ENCODE data around the gene CYB561.

The CYB561 gene, protein sequence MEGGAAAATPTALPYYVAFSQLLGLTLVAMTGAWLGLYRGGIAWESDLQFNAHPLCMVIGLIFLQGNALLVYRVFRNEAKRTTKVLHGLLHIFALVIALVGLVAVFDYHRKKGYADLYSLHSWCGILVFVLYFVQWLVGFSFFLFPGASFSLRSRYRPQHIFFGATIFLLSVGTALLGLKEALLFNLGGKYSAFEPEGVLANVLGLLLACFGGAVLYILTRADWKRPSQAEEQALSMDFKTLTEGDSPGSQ

DNA sequence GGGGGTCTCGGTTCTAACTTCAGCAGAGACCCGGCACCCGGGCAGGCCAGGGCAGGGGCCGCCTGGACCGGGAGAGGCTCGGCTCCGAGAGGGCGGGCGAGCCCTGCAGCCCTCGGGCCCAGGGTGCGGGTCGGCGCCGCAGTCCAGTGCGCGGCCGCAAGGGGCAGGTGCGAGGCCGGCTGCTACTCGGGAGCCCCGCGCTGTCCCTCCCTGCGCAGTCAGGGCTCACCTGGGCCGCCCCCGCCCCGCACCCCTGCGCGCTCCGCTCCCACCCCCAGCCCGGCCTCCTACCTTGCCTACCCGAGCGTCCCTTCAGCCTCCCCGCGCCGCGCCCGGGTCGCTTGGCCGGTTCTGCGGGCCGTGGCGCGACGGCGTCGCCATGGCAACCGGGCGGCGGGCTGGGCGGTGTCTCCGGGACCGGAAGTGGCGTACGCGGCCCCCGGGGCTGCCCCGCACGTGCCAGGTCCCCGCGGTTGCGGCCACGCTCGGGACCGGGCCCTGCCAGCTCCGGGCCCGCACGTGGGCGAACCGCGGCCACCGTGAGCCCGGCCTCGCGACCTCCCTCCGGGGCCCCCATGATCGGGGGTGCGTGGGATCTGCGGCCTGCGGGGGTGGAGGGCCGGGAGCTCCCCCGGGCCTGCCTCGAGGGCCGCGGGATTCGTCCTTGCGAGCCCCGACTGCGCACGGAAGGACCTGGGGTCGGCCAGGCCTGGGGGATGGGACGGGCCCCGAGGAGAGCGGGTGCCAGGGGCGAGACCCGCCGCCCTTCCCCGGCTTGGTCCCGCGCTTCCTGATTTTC lies at the start of gene CYB561:
CYB561 (minus strand) TSS at position 353 of the 799 bp plus-strand sequence. CDS start 8,759 bp downstream, outside the sequence.
- DNase-seq (ENCODE audit: low spot score) = peak; percentile 97

DNA sequence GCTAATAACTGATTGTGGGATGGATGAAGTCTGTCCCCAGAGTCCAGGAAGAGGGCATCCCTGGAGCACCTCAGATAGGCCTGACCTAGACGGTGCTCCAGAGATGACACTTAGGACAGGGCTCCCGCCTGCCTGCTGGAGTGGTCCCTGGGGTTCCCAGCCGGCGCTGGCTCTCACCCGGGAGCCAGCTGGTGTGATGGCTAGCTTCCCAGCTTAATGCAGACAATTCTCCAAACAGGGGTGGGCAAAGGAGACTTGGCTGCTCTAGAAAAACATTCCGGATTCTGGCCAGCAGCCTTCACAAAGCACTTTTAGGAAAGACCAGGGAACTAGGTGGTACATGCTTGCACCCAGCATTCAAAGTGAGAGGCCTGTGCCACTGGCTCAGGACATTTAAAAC lies 49.4 kb upstream of the CYB561 start:
- DNase-seq (ENCODE audit: low spot score) = no peak

DNA sequence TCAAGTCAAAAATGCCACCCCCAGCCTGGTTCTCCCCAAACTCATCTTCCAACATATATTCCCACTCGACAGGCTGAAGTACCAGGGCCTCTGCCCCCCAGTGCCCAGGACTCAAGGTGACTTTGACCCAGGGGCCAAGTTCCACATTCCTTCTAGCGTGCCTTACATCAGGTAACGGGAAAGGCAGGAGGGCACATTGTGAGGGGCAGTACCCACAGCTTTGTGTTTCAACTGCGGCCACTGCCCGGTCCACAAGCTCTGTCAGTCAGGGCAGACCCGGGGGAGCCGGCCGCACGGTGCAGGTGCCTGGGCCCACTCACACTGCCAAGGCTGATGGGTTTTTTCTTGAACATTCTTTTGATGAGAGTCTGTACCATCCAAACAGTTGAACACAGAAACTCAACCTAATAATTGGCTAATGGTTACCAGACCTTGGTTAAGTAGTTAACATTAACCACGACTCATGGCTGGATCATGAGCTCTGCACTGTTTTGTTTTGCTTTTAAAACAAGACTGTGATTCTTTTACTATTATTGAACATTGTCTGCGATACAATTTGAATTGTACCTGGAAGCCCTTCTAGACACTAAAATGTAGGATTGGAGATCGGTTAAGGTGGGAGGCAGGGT lies 48.3 kb upstream of the CYB561 start:
- no peak for DNase-seq (ENCODE audit: low spot score)

GRCh38 chr17:63493411-63493810 lies 47.3 kb upstream of the CYB561 start:
- no peak for DNase-seq (ENCODE audit: low spot score)

DNA sequence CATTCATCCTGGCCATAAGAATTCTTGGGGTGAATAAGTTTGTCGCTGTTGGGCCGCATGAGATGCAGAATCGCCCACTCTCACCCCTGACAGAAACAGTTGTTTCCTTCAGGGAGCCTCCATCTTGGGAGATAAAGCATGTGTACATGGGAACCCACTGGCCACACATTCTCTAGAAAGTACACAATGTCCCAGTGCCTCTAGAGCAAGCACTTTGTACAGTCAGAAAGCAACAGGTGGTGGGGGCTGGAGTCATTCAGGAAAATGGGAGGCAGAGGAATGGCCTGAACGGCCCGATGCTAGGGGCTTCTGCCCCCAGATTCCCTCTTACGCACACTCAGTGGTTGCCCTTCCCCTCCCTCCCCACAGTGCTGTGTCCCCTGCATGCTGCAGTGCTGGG lies 46.8 kb upstream of the CYB561 start:
- no peak for DNase-seq (ENCODE audit: low spot score)

GRCh38 chr17:63491977-63492618 lies 46.0 kb upstream of the CYB561 start:
- no peak for DNase-seq (ENCODE audit: low spot score)

DNA sequence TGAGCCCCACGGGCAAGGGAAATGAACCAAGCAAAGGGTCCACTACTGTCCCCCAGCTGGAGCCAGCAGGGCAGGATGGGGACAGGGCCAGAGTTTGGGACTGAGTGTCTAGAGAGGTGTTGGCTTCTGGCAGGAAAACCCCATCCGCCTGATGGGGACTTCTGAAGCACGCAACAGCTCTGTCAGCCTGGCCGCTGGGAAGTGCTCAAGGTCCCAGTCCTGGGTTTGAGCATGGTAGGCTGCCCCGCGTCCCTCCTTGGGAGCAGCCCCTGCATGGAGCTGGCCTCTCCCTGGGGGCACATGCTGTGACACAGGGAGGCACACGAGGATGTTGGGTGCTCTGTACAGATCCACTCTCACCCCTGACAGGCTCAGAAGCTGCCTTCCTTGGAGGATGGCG lies 45.3 kb upstream of the CYB561 start:
- DNase-seq (ENCODE audit: low spot score) = no peak

DNA sequence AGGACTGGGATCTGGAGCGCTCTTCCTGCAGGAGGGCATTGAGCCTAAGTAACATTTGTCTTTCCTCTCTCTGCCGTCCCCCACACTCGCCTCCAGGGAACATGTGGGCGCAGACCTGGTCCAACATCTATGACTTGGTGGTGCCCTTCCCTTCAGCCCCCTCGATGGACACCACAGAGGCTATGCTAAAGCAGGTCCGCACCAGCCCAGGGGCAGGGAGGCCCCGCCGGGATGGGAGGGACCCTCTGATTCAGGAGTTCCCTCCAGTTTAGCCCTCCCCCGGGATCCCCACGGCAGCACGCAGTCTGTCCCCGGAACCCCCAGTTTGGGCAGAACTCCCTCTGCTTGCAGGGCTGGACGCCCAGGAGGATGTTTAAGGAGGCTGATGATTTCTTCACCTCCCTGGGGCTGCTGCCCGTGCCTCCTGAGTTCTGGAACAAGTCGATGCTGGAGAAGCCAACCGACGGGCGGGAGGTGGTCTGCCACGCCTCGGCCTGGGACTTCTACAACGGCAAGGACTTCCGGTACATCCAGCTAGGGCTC lies 44.8 kb upstream of the CYB561 start:
- DNase-seq (ENCODE audit: low spot score) = no peak

DNA sequence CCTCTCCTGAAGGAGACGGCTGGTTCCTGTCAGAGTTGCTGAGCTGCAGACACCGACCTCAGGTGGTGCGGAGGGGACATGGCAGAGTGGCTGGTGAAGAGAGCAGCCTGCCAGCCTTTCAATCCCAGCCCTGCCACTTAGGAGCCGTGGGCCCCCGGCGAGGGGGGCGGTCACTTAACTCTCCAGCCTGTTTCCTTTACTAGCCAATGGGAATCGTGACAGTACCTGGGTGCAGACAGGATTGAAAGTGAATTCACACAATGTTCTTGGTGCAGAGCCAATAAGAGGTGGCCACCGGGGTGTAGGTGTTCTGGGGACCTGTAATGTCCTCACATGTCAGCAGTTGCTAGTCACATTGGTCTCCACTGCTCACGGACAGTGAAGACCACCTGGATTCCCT lies 44.2 kb upstream of the CYB561 start:
- DNase-seq (ENCODE audit: low spot score) = no peak

DNA sequence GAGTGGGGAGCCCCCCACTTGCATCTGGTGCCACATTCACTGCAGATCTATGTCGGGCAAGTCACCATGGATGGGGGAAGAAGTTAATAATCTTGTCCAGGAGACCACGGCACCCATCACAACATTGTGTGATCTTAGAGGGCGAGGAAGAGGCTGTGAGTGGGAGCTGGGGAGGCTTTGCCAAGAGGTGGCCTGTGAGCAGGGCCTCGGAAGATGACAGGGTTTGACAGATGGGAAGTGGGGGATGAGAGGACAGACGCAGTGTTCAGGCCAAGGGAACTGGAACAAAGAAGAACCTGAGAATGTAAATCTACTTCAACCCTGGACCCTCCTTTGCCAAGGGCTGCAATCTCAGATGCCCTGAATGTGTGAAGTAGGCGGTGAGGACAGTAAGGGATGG lies 43.2 kb upstream of the CYB561 start:
- DNase-seq (ENCODE audit: low spot score) = no peak

GRCh38 chr17:63488851-63489250 lies 42.7 kb upstream of the CYB561 start:
- DNase-seq (ENCODE audit: low spot score) = no peak

DNA sequence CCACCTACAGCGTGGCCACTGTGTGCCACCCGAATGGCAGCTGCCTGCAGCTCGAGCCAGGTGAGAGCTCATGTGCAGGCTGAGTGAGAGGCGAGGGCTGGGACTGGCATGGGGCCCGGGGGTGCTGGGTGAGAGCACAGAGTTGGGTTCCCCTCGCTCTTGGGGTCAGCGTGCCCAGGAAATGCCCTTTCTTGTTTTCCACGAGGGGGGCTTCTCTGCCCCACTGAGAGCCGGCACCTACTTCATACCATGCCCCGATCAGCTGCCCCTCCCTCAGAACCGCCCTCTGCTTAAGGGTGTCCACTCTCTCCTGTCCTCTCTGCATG lies 40.9 kb upstream of the CYB561 start:
- no peak for DNase-seq (ENCODE audit: low spot score)

DNA sequence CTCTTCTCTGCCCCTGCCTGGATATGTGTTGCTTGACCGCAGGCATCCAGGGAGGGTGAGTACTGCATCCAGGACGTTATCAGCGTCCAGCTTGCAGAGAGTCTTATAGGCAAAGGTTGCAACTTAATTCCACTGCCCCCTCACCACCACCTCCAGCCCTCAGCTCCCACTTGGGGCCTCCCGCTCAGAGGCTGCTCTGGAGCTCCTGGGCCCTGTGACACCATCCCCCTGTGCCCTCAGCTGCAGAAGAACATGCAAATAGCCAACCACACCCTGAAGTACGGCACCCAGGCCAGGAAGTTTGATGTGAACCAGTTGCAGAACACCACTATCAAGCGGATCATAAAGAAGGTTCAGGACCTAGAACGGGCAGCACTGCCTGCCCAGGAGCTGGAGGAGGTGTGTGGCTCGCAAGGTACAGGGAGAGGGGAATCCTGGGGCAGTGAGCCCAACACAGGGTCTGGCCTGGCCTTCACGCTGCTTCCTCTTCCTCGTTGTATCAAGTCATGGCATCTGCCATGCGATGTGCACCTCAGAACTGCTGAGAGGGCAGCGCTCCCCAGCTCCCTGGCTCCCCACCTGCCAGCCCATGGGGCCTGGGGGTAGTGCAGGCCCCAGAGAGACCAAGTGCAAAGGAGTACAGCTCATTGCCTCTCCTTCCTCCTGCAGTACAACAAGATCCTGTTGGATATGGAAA lies 40.4 kb upstream of the CYB561 start:
- no peak for DNase-seq (ENCODE audit: low spot score)

GRCh38 chr17:63483655-63484575 lies 37.8 kb upstream of the CYB561 start:
- no peak for DNase-seq (ENCODE audit: low spot score)

DNA sequence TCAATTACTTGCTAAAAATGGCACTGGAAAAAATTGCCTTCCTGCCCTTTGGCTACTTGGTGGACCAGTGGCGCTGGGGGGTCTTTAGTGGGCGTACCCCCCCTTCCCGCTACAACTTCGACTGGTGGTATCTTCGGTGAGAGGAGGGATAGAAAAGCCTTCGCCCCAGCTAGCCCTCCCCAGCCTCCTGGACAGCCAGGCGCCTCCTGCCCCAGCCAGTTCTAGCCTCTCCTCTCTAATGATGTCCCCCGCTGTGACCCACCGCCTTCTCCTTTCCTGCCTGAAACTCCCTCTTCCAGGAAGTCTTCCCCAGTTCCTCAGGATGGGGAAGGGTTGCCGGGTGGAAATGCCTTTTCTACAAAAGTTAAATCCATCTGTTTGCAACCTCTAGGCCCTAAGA lies 36.9 kb upstream of the CYB561 start:
- no peak for DNase-seq (ENCODE audit: low spot score)

DNA sequence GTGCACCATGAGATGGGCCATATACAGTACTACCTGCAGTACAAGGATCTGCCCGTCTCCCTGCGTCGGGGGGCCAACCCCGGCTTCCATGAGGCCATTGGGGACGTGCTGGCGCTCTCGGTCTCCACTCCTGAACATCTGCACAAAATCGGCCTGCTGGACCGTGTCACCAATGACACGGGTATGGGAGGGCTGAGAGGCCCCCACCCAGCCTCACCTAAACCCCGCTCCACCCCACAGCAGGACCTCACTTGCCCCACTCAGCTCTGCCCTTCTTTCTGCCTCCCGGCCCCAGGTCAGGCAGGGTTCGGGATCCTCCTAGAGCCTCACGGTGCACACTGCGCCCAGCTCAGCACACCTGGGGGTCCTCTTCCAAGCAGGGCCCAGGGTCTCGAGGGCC lies 36.4 kb upstream of the CYB561 start:
- no peak for DNase-seq (ENCODE audit: low spot score)

DNA sequence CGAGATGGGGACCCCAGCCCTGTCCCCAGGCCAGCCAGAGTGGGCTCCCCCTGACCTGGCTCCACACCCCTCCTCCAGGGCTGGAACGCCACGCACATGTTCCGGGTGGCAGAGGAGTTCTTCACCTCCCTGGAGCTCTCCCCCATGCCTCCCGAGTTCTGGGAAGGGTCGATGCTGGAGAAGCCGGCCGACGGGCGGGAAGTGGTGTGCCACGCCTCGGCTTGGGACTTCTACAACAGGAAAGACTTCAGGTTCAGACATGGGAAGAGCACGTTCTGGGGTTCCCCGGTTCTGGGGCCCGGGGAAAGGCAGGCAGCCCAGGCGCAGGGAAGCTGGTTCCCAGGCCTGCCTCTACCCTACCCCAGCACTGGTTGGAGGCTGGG lies 35.4 kb upstream of the CYB561 start:
- DNase-seq (ENCODE audit: low spot score) = no peak

GRCh38 chr17:63480826-63481487 lies 34.9 kb upstream of the CYB561 start:
- no peak for DNase-seq (ENCODE audit: low spot score)

GRCh38 chr17:63480192-63480784 lies 34.2 kb upstream of the CYB561 start:
- no peak for DNase-seq (ENCODE audit: low spot score)

Data from AG08396 (cell line).